H1 (cell line): ENCODE results near the gene CTH. TPM values are rescaled to one million over a fixed set of nuclear protein-coding genes. Genes with fewer than 3 reads are reported as not detected.
"Not testable (repeated sequence)": the region's sequence is repeated elsewhere in the genome, so short reads cannot be mapped to it uniquely, and the experiment has no call there.

Experiments used
- CTCF ChIA-PET: fragments of 300-600 bp; sonication (Branson Sonifier 250); formaldehyde crosslinking; loops from one replicate; lab custom pipeline; 2021; ENCODE audit not compliant: partially characterized antibody; lab: Charles Lee
- POLR2A ChIA-PET: fragments of 300-600 bp; sonication (Branson Sonifier 250); formaldehyde crosslinking; loops from one replicate; lab custom pipeline; 2021; ENCODE audit warnings: inconsistent platforms; ENCODE audit not compliant: partially characterized antibody; lab: Charles Lee
- DNase-seq, 2 experiments: peaks; one replicate each; pipeline versions ENCODE4 v3.0.0 to v3.0.0-alpha.2; 2010 to 2022; ENCODE audit warnings: low spot score in 2 of 2, low read depth in 1 of 2, mixed read lengths in 1 of 2
- FAIRE-seq: peaks from 2 replicates; lab custom pipeline; 2011; peaks lifted over from hg19 to GRCh38; lab: Jason Lieb, UNC
- H2AFZ ChIP-seq: 2 replicates; pipeline ENCODE4 v1.8.1; 2012; ENCODE audit warnings: low read length, inconsistent platforms
- H2AK5ac ChIP-seq: 2 replicates; pipeline ENCODE4 v1.6.1; 2013; ENCODE audit warnings: low read depth, low read length
- H2BK120ac ChIP-seq: replicated peaks from 2 replicates; pipeline ENCODE3; 2013; ENCODE audit warnings: low read depth, low read length, inconsistent platforms
- H2BK12ac ChIP-seq: 2 replicates; pipeline ENCODE4 v1.6.1; 2013; ENCODE audit warnings: low read depth, low read length
- H2BK15ac ChIP-seq: 2 replicates; pipeline ENCODE4 v1.6.1; 2013; ENCODE audit warnings: low read length
- H2BK20ac ChIP-seq: 2 replicates; pipeline ENCODE4 v1.6.1; 2013; ENCODE audit warnings: low read length
- H2BK5ac ChIP-seq: 2 replicates; pipeline ENCODE4 v1.6.1; 2013; ENCODE audit warnings: low read depth, low read length
- H3K14ac ChIP-seq: 2 replicates; pipeline ENCODE4 v1.6.1; 2013; ENCODE audit warnings: inconsistent platforms; ENCODE audit not compliant: insufficient read length
- H3K18ac ChIP-seq: 2 replicates; pipeline ENCODE4 v1.6.1; 2013; ENCODE audit warnings: low read length; ENCODE audit errors: extremely low read depth
- H3K23ac ChIP-seq: 2 replicates; pipeline ENCODE4 v1.6.1; 2013; ENCODE audit warnings: inconsistent platforms; ENCODE audit not compliant: insufficient read length
- H3K23me2 ChIP-seq: 2 replicates; pipeline ENCODE4 v1.6.1; 2013; ENCODE audit warnings: low read depth, low read length
- H3K27ac ChIP-seq: 2 replicates; pipeline ENCODE4 v1.6.1; 2011; ENCODE audit warnings: low read depth, low read length, inconsistent platforms
- H3K27me3 ChIP-seq, 4 experiments: replicated peaks in 1 of 4; 1 replicate in 1 of 4; 2 replicates in 3 of 4; pipeline versions ENCODE4 v1.6.1 to v1.8.1; 2011 to 2013; ENCODE audit warnings: low read length in 3 of 4, mild to moderate bottlenecking in 3 of 4, inconsistent platforms in 2 of 4, mixed read lengths in 2 of 4, moderate library complexity in 1 of 4; ENCODE audit not compliant: control insufficient read depth in 3 of 4, insufficient read depth in 3 of 4; ENCODE audit errors: extremely low read depth in 1 of 4
- H3K36me3 ChIP-seq, 4 experiments: 2 replicates each; pipeline versions ENCODE4 v1.6.1 to v1.8.1; 2011 to 2013; ENCODE audit warnings: mild to moderate bottlenecking in 4 of 4, low read length in 3 of 4, moderate library complexity in 2 of 4, control low read depth in 1 of 4, inconsistent platforms in 1 of 4; ENCODE audit not compliant: insufficient read depth in 4 of 4, control insufficient read depth in 2 of 4
- H3K4ac ChIP-seq: replicated peaks from 2 replicates; pipeline ENCODE3; 2013; ENCODE audit warnings: low read length, low read depth, mixed read lengths, inconsistent platforms; ENCODE audit not compliant: insufficient read length
- H3K4me1 ChIP-seq, 4 experiments: replicated peaks in 1 of 4; 1 replicate in 1 of 4; 2 replicates in 3 of 4; pipeline versions ENCODE4 v1.6.1 to v1.8.1; 2011 to 2013; ENCODE audit warnings: low read length in 3 of 4, inconsistent platforms in 2 of 4, mixed read lengths in 1 of 4; ENCODE audit not compliant: insufficient read depth in 4 of 4, control insufficient read depth in 3 of 4
- H3K4me2 ChIP-seq, 2 experiments: 2 replicates each; pipeline versions ENCODE4 v1.6.1 to v1.8.1; 2011 to 2013; ENCODE audit warnings: low read depth in 2 of 2, low read length in 2 of 2, control low read depth in 1 of 2, inconsistent platforms in 1 of 2, mild to moderate bottlenecking in 1 of 2; ENCODE audit not compliant: insufficient read depth in 1 of 2
- H3K4me3 ChIP-seq, 4 experiments: fragments of 200-600, 300-600 bp in 1 of 4; sonication (generic), shearing (Covaris generic), sonication (Bioruptor Twin) in 1 of 4; 2 replicates each; pipeline versions ENCODE4 v1.5.1 to v1.8.1; 2011 to 2016; ENCODE audit warnings: low read length in 4 of 4, low read depth in 3 of 4, control low read depth in 2 of 4, inconsistent platforms in 2 of 4, mild to moderate bottlenecking in 2 of 4, mixed read lengths in 1 of 4, moderate library complexity in 1 of 4; ENCODE audit not compliant: insufficient read depth in 2 of 4; ENCODE audit errors: extremely low read depth in 1 of 4
- H3K56ac ChIP-seq: replicated peaks from 2 replicates; pipeline ENCODE3; 2013; ENCODE audit warnings: low read depth, mild to moderate bottlenecking, mixed read lengths, low read length, inconsistent platforms; ENCODE audit not compliant: insufficient read length
- H3K79me1 ChIP-seq: 2 replicates; pipeline ENCODE4 v1.6.1; 2013; ENCODE audit warnings: low read depth, low read length, control low read depth
- H3K79me2 ChIP-seq, 2 experiments: 2 replicates each; pipeline versions ENCODE4 v1.6.1 to v1.8.1; 2012 to 2013; ENCODE audit warnings: low read length in 2 of 2, mild to moderate bottlenecking in 2 of 2, inconsistent platforms in 1 of 2; ENCODE audit not compliant: insufficient read depth in 2 of 2, control insufficient read depth in 1 of 2
- H3K9ac ChIP-seq, 4 experiments: replicated peaks in 1 of 4; 1 replicate in 1 of 4; 2 replicates in 3 of 4; pipeline versions ENCODE4 v1.6.1 to v1.8.1; 2011 to 2013; ENCODE audit warnings: low read depth in 3 of 4, low read length in 3 of 4, control low read depth in 2 of 4, mild to moderate bottlenecking in 2 of 4, moderate library complexity in 2 of 4, inconsistent platforms in 1 of 4; ENCODE audit errors: extremely low read depth in 1 of 4
- H3K9me3 ChIP-seq, 2 experiments: 2 replicates each; pipeline versions ENCODE4 v1.6.1 to v1.8.1; 2012 to 2013; ENCODE audit warnings: mild to moderate bottlenecking in 2 of 2, moderate library complexity in 2 of 2, control low read depth in 1 of 2, inconsistent platforms in 1 of 2, low read depth in 1 of 2, low read length in 1 of 2, mixed read lengths in 1 of 2; ENCODE audit not compliant: insufficient read depth in 2 of 2
- H4K20me1 ChIP-seq, 2 experiments: replicated peaks in 1 of 2; 2 replicates each; pipeline versions ENCODE3 to v1.8.1; 2011 to 2013; ENCODE audit warnings: inconsistent platforms in 2 of 2, low read length in 2 of 2, mild to moderate bottlenecking in 1 of 2; ENCODE audit not compliant: insufficient read depth in 2 of 2, control insufficient read depth in 1 of 2
- H4K5ac ChIP-seq: 2 replicates; pipeline ENCODE4 v1.6.1; 2013; ENCODE audit warnings: low read length, low read depth, mixed read lengths, inconsistent platforms; ENCODE audit not compliant: insufficient read length
- H4K8ac ChIP-seq: 2 replicates; pipeline ENCODE4 v1.8.0; 2013; ENCODE audit warnings: mild to moderate bottlenecking, moderate library complexity, low read length, inconsistent platforms; ENCODE audit not compliant: insufficient read depth; ENCODE audit errors: extremely low read depth
- H4K91ac ChIP-seq: replicated peaks from 2 replicates; pipeline ENCODE3; 2013; ENCODE audit warnings: low read length, mixed read lengths, inconsistent platforms; ENCODE audit not compliant: insufficient read length
- CBX5 ChIP-seq: fragments of 300-800, 300-1000 bp; sonication (generic); IDR thresholded peaks from 2 replicates; pipeline ENCODE4 v1.7.1; 2016; ENCODE audit warnings: antibody characterized with exemption, low read length, low read depth
- RXRA ChIP-seq: IDR thresholded peaks from 2 replicates; pipeline ENCODE4 v1.6.1; 2011; ENCODE audit warnings: low read depth, mild to moderate bottlenecking, low read length, moderate library complexity; ENCODE audit not compliant: insufficient read depth
- WGBS, 2 experiments: shearing (Covaris generic) in 1 of 2; methylation state at CpG; one replicate each; pipeline versions ENCODE4 v1.1.6 to v1.1.7; 2013 to 2015; ENCODE audit warnings: low lambda C conversion rate in 2 of 2, mixed read lengths in 2 of 2, inconsistent platforms in 1 of 2, low coverage in 1 of 2, missing lambda C conversion rate in 1 of 2; ENCODE audit not compliant: insufficient replicate concordance in 2 of 2, insufficient coverage in 1 of 2, insufficient read length in 1 of 2; ENCODE audit errors: extremely low coverage in 1 of 2, missing lambda C conversion rate in 1 of 2; 5-methylcytosine and 5-hydroxymethylcytosine counted together
- polyA plus RNA-seq, 7 experiments: library from polyadenylated mRNA; depleted of rRNA in 3 of 7; stranded (reverse) in 5 of 7; unstranded in 2 of 7; fragments of >200 nt in 5 of 7; fragments of 200-250 nt in 2 of 7; gene quantifications; 1 replicate in 5 of 7; 2 replicates in 1 of 7; 4 replicates in 1 of 7; pipeline versions ENCODE4 v1.2.1 to v1.2.3, GENCODE V29; 2011 to 2013; ENCODE audit warnings: missing spikeins in 2 of 7, mixed read lengths in 2 of 7
- total RNA-seq: library from RNA; stranded (reverse); fragmentation: NEBNext Ultra II Directional; extraction: Animal tissue kit (Norgen Biotek cat#: 25700); gene quantifications from 2 replicates; pipeline ENCODE4 v1.2.1, GENCODE V29; 2021
- TF ChIP-seq, protein P1 (sequence below), 3 experiments: IDR thresholded peaks; 1 replicate in 2 of 3; 2 replicates in 1 of 3; pipeline versions ENCODE4 v1.5.1 to v1.6.1; 2011; ENCODE audit warnings: low read length in 3 of 3, mild to moderate bottlenecking in 3 of 3, inconsistent platforms in 2 of 3, low read depth in 1 of 3, moderate library complexity in 1 of 3; ENCODE audit not compliant: insufficient read depth in 1 of 3; ENCODE audit errors: control extremely low read depth in 1 of 3

Gene CTH
- total and polyA plus RNA-seq, 2 of the 8 experiments (the other 6 are each of a cell fraction or from before 2014, with no cell fraction given) = 31.7 to 33.2 TPM

DNA sequence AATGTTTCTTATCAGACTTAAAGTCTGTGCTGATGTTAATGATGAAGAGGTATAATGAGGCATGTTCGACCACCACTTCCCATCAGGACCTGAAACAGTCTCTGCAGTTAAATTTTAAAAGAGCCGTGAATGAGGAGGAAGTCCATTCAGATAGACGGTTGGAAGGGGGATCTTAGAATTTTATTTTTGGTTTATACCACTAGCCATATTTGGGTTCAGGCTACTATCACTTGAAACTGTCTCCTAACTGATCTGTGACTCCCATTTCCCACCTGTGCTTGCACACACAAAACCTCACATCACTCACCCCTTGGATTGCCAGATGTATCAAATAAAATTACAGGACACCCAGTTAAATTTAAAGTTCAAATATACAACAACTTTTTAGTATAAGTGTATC, 46.6 kb upstream of the CTH start (continued):
- no peak for TF ChIP-seq RXRA
- TF ChIP-seq, protein P1, sequence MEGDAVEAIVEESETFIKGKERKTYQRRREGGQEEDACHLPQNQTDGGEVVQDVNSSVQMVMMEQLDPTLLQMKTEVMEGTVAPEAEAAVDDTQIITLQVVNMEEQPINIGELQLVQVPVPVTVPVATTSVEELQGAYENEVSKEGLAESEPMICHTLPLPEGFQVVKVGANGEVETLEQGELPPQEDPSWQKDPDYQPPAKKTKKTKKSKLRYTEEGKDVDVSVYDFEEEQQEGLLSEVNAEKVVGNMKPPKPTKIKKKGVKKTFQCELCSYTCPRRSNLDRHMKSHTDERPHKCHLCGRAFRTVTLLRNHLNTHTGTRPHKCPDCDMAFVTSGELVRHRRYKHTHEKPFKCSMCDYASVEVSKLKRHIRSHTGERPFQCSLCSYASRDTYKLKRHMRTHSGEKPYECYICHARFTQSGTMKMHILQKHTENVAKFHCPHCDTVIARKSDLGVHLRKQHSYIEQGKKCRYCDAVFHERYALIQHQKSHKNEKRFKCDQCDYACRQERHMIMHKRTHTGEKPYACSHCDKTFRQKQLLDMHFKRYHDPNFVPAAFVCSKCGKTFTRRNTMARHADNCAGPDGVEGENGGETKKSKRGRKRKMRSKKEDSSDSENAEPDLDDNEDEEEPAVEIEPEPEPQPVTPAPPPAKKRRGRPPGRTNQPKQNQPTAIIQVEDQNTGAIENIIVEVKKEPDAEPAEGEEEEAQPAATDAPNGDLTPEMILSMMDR (IDR thresholded peaks at IDR 0.05; ENCODE audit: control extremely low read depth in 1 of 3, insufficient read depth in 1 of 3, low read depth in 1 of 3, low read length in 3 of 3) = no peak
- TF ChIP-seq CBX5 = no peak

DNA sequence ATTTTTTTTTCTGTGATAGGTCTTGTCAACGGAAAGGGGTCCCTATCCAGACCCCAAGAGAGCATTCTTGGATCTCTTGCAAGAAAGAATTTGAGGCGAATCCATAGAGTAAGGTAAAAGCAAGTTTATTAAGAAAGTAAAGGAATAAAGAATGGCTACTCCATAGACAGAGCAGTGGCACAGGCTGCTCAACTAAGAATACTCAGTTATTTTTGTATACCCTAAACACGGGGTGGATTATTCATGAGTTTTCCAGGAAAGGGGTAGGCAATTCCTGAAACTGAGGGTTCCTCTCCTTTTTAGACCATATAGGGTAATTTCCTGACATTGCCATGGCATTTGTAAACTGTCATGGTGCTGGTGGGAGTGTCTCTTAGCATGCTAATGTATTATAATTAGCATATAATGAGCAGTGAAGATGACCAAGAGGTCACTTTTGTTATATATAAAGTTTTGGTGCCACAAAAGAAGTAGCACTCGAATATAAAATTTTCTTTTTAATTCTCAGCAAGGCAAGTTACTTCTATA, 44.6 kb upstream of the CTH start:
- H3K4me1 ChIP-seq, POLR2A ChIA-PET, H4K8ac ChIP-seq, H3K4me2 ChIP-seq, H2BK12ac ChIP-seq, H3K56ac ChIP-seq, H2BK20ac ChIP-seq, H4K20me1 ChIP-seq, H3K4me3 ChIP-seq, H3K27ac ChIP-seq, H2AFZ ChIP-seq, H2BK5ac ChIP-seq, H3K79me1 ChIP-seq, H2BK120ac ChIP-seq, H3K9me3 ChIP-seq, H3K27me3 ChIP-seq, H3K9ac ChIP-seq, H3K23me2 ChIP-seq, H2AK5ac ChIP-seq, H3K23ac ChIP-seq, H2BK15ac ChIP-seq, H4K5ac ChIP-seq, FAIRE-seq, CTCF ChIA-PET, H3K36me3 ChIP-seq, DNase-seq, H4K91ac ChIP-seq, H3K14ac ChIP-seq, H3K4ac ChIP-seq, H3K79me2 ChIP-seq, H3K18ac ChIP-seq: not testable (repeated sequence)
- WGBS, 2 experiments = 90% methylated on average over 4 of the region's 4 CpGs; no CpG with 5 or more reads in 1 of the 2 experiments
